T-cell (primary cell): ENCODE measurements around the gene RAB3A. TPM values are rescaled to one million over a fixed set of nuclear protein-coding genes. Genes with fewer than 3 reads are reported as not detected.

Source experiments
- total RNA-seq, 35 experiments: library from RNA in 6 of 35; stranded (reverse) in 6 of 35; fragments of 120-200 nt in 1 of 35; gene quantifications; one replicate each; pipeline versions ENCODE4 v1.2.1 to v1.2.4 and lab custom pipeline; 2013 to 2026

The RAB3A gene
- total RNA-seq, 5 donors from 2014 or later (not counting 1 experiment from before 2014, with no cell fraction given) = 4.7 to 8.3 (median 5.6) TPM

Other genes starting within 250 kb of the RAB3A start
- gene KCNN1, start 236.9 kb downstream of the RAB3A start, total RNA-seq = not detected
- gene ARRDC2, start 195.9 kb downstream of the RAB3A start, total RNA-seq = 100 to 1,000 TPM; 163 to 195 (median 188) TPM
- gene IL12RB1, start 117.1 kb downstream of the RAB3A start, total RNA-seq = 10 to 100 TPM; 26.3 to 45.2 (median 39.3) TPM
- gene MAST3, start 106.3 kb downstream of the RAB3A start, total RNA-seq = 10 to 100 TPM; 42.0 to 60.2 (median 53.2) TPM
- 10 to 100 TPM; 11.8 to 25.5 (median 17.6) TPM for gene PIK3R2, start 50.9 kb downstream of the RAB3A start, total RNA-seq
- 10 to 100 TPM in 1 of 5 donors, 1 to 10 TPM in 4; 3.2 to 11.8 (median 5.1) TPM for gene IFI30, start 30.2 kb downstream of the RAB3A start, total RNA-seq
- gene MPV17L2, start 10.8 kb downstream of the RAB3A start, total RNA-seq = 1 to 10 TPM; 3.8 to 8.2 (median 8.1) TPM
- gene PDE4C, start 22.4 kb upstream of the RAB3A start, total RNA-seq = not detected
- gene IQCN, start 70.4 kb upstream of the RAB3A start, total RNA-seq = 10 to 100 TPM in 2 of 5 donors, 1 to 10 TPM in 3; 4.1 to 42.8 (median 6.3) TPM
- 1,000 to 10,000 TPM in 1 of 5 donors, 100 to 1,000 TPM in 4; 247 to 1,161 (median 272) TPM for gene JUND, start 77.6 kb upstream of the RAB3A start, total RNA-seq
- gene LSM4, start 119.0 kb upstream of the RAB3A start, total RNA-seq = 10 to 100 TPM; 58.5 to 82.7 (median 69.1) TPM
- gene PGPEP1, start 136.6 kb upstream of the RAB3A start, total RNA-seq = 10 to 100 TPM; 35.7 to 52.6 (median 45.1) TPM
- gene GDF15, start 182.1 kb upstream of the RAB3A start, total RNA-seq = 1 to 10 TPM in 3 of 5 donors, not detected in 2; 1.5 to 1.7 (median 1.5) TPM
- gene LRRC25, start 193.6 kb upstream of the RAB3A start, total RNA-seq = under 1 TPM in 3 of 5 donors, not detected in 2; 0.16 to 0.33 (median 0.30) TPM
- gene SSBP4, start 215.4 kb upstream of the RAB3A start, total RNA-seq = 100 to 1,000 TPM in 4 of 5 donors, 10 to 100 TPM in 1; 71.3 to 127 (median 102) TPM
- 10 to 100 TPM; 38.3 to 59.8 (median 55.0) TPM for gene ISYNA1, start 234.1 kb upstream of the RAB3A start, total RNA-seq